Nephron progenitor cell (in vitro differentiated cells): Measurements from ENCODE around the gene EIF2B4.
"Not testable (repeated sequence)": the region's sequence is repeated elsewhere in the genome, so short reads cannot be mapped to it uniquely, and the experiment has no call there.

ENCODE experiments used
- DNase-seq: peaks from one replicate; pipeline ENCODE4 v3.0.0; 2021
- H3K27ac Mint-ChIP-seq: 2 replicates; pipeline ENCODE4 v1.8.0; 2021; ENCODE audit warnings: mild to moderate bottlenecking, moderate library complexity, mixed read lengths
- H3K27me3 Mint-ChIP-seq: 2 replicates; pipeline ENCODE4 v1.8.0; 2021; ENCODE audit warnings: mild to moderate bottlenecking, low read depth, mixed read lengths; ENCODE audit not compliant: poor library complexity
- H3K36me3 Mint-ChIP-seq: 2 replicates; pipeline ENCODE4 v1.8.0; 2021; ENCODE audit warnings: low read depth, mixed read lengths
- H3K4me1 Mint-ChIP-seq: 2 replicates; pipeline ENCODE4 v1.8.0; 2021; ENCODE audit warnings: mixed read lengths
- H3K4me3 Mint-ChIP-seq: 2 replicates; pipeline ENCODE4 v1.8.0; 2021; ENCODE audit warnings: mild to moderate bottlenecking, moderate library complexity, mixed read lengths
- H3K9me3 Mint-ChIP-seq: 2 replicates; pipeline ENCODE4 v1.8.0; 2021; ENCODE audit warnings: mild to moderate bottlenecking, moderate library complexity, mixed read lengths
- CTCF ChIP-seq: fragments of 200-600 bp; sonication (generic); IDR thresholded peaks from 2 replicates; pipeline ENCODE4 v1.5.0; 2021; ENCODE audit warnings: antibody characterized with exemption

The EIF2B4 gene

GRCh38 chr2:27324720-27325119, 45.4 kb downstream of the EIF2B4 start:
- peaks cover 33% of the 10 kb centered on the region for H3K4me1 Mint-ChIP-seq
- peak overlapping the region; percentile 24 for H3K4me3 Mint-ChIP-seq
- H3K36me3 Mint-ChIP-seq, result peaks cover 47% of the 10 kb centered on the region
- H3K27ac Mint-ChIP-seq, result no peak overlapping the region
- peaks cover 3% of the 10 kb centered on the region for H3K27me3 Mint-ChIP-seq
- TF ChIP-seq CTCF, result no peak
- H3K9me3 Mint-ChIP-seq, result no peaks in the 10 kb centered on the region
- DNase-seq, result no peak

DNA sequence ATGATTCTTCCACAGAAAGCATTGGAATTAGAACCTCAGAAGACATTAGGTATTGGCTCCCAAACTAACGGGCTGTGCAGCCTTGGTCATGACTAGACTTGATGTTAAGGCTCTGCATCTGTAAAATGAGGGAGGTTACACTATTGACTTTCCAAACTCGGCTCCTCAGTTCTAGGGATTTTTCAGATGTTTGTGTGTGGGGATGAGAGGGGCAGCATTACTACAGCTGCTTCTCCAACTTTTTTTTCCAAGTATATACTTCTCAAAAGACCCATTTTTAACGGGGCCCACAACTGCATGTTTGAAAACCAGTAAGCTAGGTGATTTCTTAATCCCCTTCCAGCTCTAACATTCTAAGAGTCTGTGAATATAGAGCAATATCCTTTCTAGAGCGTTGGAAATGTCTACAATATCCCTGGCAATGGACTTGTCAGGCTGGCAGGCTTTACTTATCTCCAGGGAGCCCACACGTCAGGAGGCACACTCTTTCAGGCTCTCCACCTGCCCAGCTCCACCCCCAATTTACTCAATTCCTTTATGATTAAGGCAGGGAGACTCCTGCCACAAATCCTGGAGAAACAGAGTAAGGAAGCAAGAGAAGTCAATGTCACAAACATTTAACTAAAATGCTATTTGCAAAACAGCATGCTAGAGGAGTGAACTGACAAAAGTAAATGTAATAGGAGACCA, 46.4 kb downstream of the EIF2B4 start:
- H3K27me3 Mint-ChIP-seq, result peaks cover 3% of the 10 kb centered on the region
- peak overlapping the region; percentile 100 for H3K4me3 Mint-ChIP-seq
- no peak for TF ChIP-seq CTCF
- H3K4me1 Mint-ChIP-seq, result peaks cover 33% of the 10 kb centered on the region
- no peaks in the 10 kb centered on the region for H3K9me3 Mint-ChIP-seq
- DNase-seq, result no peak
- peaks cover 37% of the 10 kb centered on the region for H3K36me3 Mint-ChIP-seq
- peak overlapping the region; percentile 98 for H3K27ac Mint-ChIP-seq

- H3K27ac Mint-ChIP-seq, result peak within 1 kb of the TSS; percentile 98
- DNase-seq, result peak; percentile 86
- H3K36me3 Mint-ChIP-seq, result peaks cover 30% of the 10 kb centered on the region
- peaks cover 33% of the 10 kb centered on the region for H3K4me1 Mint-ChIP-seq
- peaks cover 3% of the 10 kb centered on the region for H3K27me3 Mint-ChIP-seq
- H3K4me3 Mint-ChIP-seq, result peak within 1 kb of the TSS; percentile 100
- no peak for TF ChIP-seq CTCF
- no peaks in the 10 kb centered on the region for H3K9me3 Mint-ChIP-seq
Observed at GRCh38 chr2:27322766-27323595, 47.2 kb downstream of the EIF2B4 start, which contains the start of gene MPV17. TSS of gene MPV17 (minus strand) at chr2:27323097. CDS start at chr2:27322517, 580 bp downstream.

DNA sequence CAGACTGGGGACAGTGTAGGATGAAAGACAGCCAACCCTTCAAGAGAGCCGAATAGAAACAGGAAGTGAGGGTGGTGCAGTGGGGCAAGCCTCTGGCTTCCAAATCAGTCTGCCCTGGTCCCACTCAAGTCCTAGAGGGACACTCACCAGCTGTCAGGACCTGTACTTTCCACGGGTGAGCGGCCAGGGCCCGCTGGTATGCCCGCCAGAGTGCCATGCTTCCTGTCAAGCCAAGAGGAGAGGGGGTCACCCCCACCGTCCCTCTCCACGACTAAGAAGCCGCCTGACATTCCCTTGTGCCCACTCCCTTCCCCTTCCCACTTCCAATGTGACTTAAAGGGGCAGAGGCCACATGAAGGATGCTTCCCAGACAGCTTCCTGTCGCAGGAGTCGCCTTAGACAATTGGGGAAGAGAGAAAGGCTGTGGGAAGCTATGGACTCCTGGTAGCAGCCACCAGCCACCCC, 47.8 kb downstream of the EIF2B4 start:
- peak overlapping the region; percentile 100 for H3K4me3 Mint-ChIP-seq
- H3K4me1 Mint-ChIP-seq, result peaks cover 33% of the 10 kb centered on the region
- H3K27me3 Mint-ChIP-seq, result peaks cover 3% of the 10 kb centered on the region
- no peaks in the 10 kb centered on the region for H3K9me3 Mint-ChIP-seq
- peak; percentile 29 for DNase-seq
- H3K36me3 Mint-ChIP-seq, result peaks cover 26% of the 10 kb centered on the region
- no peak for TF ChIP-seq CTCF
- H3K27ac Mint-ChIP-seq, result no peak overlapping the region

- peak; percentile 23 for TF ChIP-seq CTCF
- Mint-ChIP-seq H3K9me3 (no peaks in the 10 kb centered on the region), H3K27ac (no peak overlapping the region), H3K36me3 (peaks cover 13% of the 10 kb centered on the region), H3K4me1 (peaks cover 24% of the 10 kb centered on the region), H3K4me3 (peak overlapping the region; percentile 100), H3K27me3 (peaks cover 3% of the 10 kb centered on the region)
- no peak for DNase-seq
Observed at GRCh38 chr2:27320958-27321543, 49.1 kb downstream of the EIF2B4 start.

GRCh38 chr2:27319839-27320238, 50.3 kb downstream of the EIF2B4 start:
- DNase-seq, H3K27me3 Mint-ChIP-seq, H3K27ac Mint-ChIP-seq, H3K9me3 Mint-ChIP-seq, H3K4me3 Mint-ChIP-seq, H3K36me3 Mint-ChIP-seq: not testable (repeated sequence)
- H3K4me1 Mint-ChIP-seq, result peaks cover 24% of the 10 kb centered on the region
